Measurements from ENCODE around the gene STK24. TPM values are rescaled to one million over a fixed set of nuclear protein-coding genes. Genes with fewer than 3 reads are reported as not detected.

The STK24 gene
- total and polyA plus RNA-seq, 2 of the 8 experiments (the other 6 are each of a cell fraction or from before 2014, with no cell fraction given) = 62.8 to 143 TPM

GRCh38 chr13:98496479-98496791 lies 80.5 kb downstream of the STK24 start:
- no peak overlapping the region for H4K8ac ChIP-seq (ENCODE audit: extremely low read depth, insufficient read depth, low read length)
- peaks cover 0 to 83% of the 10 kb centered on the region in 2 experiments; a peak in 3 of 4 replicates for H3K79me2 ChIP-seq (ENCODE audit: control insufficient read depth in 1 of 2, insufficient read depth in 2 of 2, low read length in 2 of 2)
- no peak overlapping the region for H3K9ac ChIP-seq (replicated peaks in 1 of 4; ENCODE audit: extremely low read depth in 1 of 4, low read depth in 3 of 4, low read length in 3 of 4)

More at GRCh38 chr13:98496479-98496791, 80.5 kb downstream of the STK24 start:
- H3K4me3 ChIP-seq (ENCODE audit: extremely low read depth in 1 of 4, insufficient read depth in 2 of 4, low read depth in 3 of 4, low read length in 4 of 4) = no peak overlapping the region
- no peaks in the 10 kb centered on the region for H3K23me2 ChIP-seq (ENCODE audit: low read depth, low read length)
- POLR2A ChIA-PET (ENCODE audit: partially characterized antibody) = interaction anchor here (1.4 kb wide), 1 partner anchor 12 kb away, joined by 4 read pairs; no protein-coding TSS in a partner anchor
- H2BK15ac ChIP-seq (ENCODE audit: low read length) = no peak overlapping the region
- no peak overlapping the region for H3K14ac ChIP-seq (ENCODE audit: insufficient read length)
- H2BK120ac ChIP-seq (replicated peaks; ENCODE audit: low read depth, low read length) = no peak overlapping the region
- no peak overlapping the region for H2BK12ac ChIP-seq (ENCODE audit: low read depth, low read length)
- peaks cover 25% of the 10 kb centered on the region for H3K79me1 ChIP-seq (ENCODE audit: low read depth, low read length)
- no peak for TF ChIP-seq POLR2AphosphoS5 (IDR thresholded peaks at IDR 0.05; ENCODE audit: low read depth, low read length)
- TF ChIP-seq TCF12 (IDR thresholded peaks at IDR 0.05; ENCODE audit: low read depth, low read length) = no peak
- TF ChIP-seq, protein P1, sequence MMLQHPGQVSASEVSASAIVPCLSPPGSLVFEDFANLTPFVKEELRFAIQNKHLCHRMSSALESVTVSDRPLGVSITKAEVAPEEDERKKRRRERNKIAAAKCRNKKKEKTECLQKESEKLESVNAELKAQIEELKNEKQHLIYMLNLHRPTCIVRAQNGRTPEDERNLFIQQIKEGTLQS (IDR thresholded peaks at IDR 0.05; ENCODE audit: insufficient read depth, low read depth, low read length) = no peak
- TF ChIP-seq RFX5 (IDR thresholded peaks at IDR 0.05; ENCODE audit: borderline replicate concordance, low read depth, low read length) = no peak
- no peak for TF ChIP-seq SAP30 (IDR thresholded peaks at IDR 0.05; ENCODE audit: insufficient read depth, insufficient replicate concordance, low read length)
- no peak for TF ChIP-seq CHD1 (IDR thresholded peaks at IDR 0.05; ENCODE audit: low read depth, low read length)
- TF ChIP-seq, protein P2, sequence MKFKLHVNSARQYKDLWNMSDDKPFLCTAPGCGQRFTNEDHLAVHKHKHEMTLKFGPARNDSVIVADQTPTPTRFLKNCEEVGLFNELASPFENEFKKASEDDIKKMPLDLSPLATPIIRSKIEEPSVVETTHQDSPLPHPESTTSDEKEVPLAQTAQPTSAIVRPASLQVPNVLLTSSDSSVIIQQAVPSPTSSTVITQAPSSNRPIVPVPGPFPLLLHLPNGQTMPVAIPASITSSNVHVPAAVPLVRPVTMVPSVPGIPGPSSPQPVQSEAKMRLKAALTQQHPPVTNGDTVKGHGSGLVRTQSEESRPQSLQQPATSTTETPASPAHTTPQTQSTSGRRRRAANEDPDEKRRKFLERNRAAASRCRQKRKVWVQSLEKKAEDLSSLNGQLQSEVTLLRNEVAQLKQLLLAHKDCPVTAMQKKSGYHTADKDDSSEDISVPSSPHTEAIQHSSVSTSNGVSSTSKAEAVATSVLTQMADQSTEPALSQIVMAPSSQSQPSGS (IDR thresholded peaks at IDR 0.05; ENCODE audit: low read length) = no peak
- TF ChIP-seq JUND (IDR thresholded peaks at IDR 0.05; ENCODE audit: low read length) = no peak
- no peak for TF ChIP-seq CBX8 (IDR thresholded peaks at IDR 0.05; ENCODE audit: borderline replicate concordance, low read depth, low read length)
- TF ChIP-seq RNF2 (IDR thresholded peaks at IDR 0.05; ENCODE audit: borderline replicate concordance, low read depth, low read length, missing control alignments, poor library complexity, severe bottlenecking) = no peak
- TF ChIP-seq EP300 (IDR thresholded peaks at IDR 0.05; ENCODE audit: borderline replicate concordance in 1 of 2, low read depth in 2 of 2, low read length in 2 of 2) = no peak
- no peak overlapping the region for H3K23ac ChIP-seq (ENCODE audit: insufficient read length)
- FAIRE-seq (no peak), DNase-seq (ENCODE audit: low read depth in 1 of 2, low spot score in 2 of 2) (no peak)
- peaks cover 0 to 7% (median 2%) of the 10 kb centered on the region in 4 experiments; a peak in 1 of 8 replicates for H3K36me3 ChIP-seq (ENCODE audit: control insufficient read depth in 2 of 4, insufficient read depth in 4 of 4, low read length in 3 of 4)
- peaks cover 4 to 16% (median 12%) of the 10 kb centered on the region in 4 experiments for H3K4me1 ChIP-seq (replicated peaks in 1 of 4; ENCODE audit: control insufficient read depth in 3 of 4, insufficient read depth in 4 of 4, low read length in 3 of 4)
- H3K9me3 ChIP-seq (ENCODE audit: insufficient read depth in 2 of 2, low read depth in 1 of 2, low read length in 1 of 2) = 0 out of 4 replicates have a peak, but pooled peaks cover 0 to 2% of the 10 kb centered on the region in 2 experiments
- no peak overlapping the region for H3K18ac ChIP-seq (ENCODE audit: extremely low read depth, low read length)
- H2AFZ ChIP-seq (ENCODE audit: low read length) = no peak overlapping the region
- 81% methylated on average over 3 of the region's 3 CpGs; no CpG with 5 or more reads in 1 of the 2 experiments for WGBS, 2 experiments (ENCODE audit: extremely low coverage in 1 of 2, insufficient coverage in 1 of 2, insufficient read length in 1 of 2, insufficient replicate concordance in 2 of 2, low coverage in 1 of 2, low lambda C conversion rate in 2 of 2, missing lambda C conversion rate in 1 of 2)
- no peak overlapping the region for H4K91ac ChIP-seq (replicated peaks; ENCODE audit: insufficient read length, low read length)
- H3K4ac ChIP-seq (replicated peaks; ENCODE audit: insufficient read length, low read depth, low read length) = no peak overlapping the region
- no peak overlapping the region for H2BK5ac ChIP-seq (ENCODE audit: low read depth, low read length)
- CTCF ChIA-PET (ENCODE audit: partially characterized antibody) = interaction anchor here (0.8 to 1.9 kb wide), 5 partner anchors 11 to 158 kb away, joined by 3 to 5 read pairs (median 3); no protein-coding TSS in a partner anchor
- H3K27ac ChIP-seq (ENCODE audit: low read depth, low read length) = no peak overlapping the region
- H4K20me1 ChIP-seq (replicated peaks in 1 of 2; ENCODE audit: control insufficient read depth in 1 of 2, insufficient read depth in 2 of 2, low read length in 2 of 2) = peaks cover 4 to 15% of the 10 kb centered on the region in 2 experiments
- no peak overlapping the region for H2BK20ac ChIP-seq (ENCODE audit: low read length)
- no peaks in the 10 kb centered on the region for H3K27me3 ChIP-seq (replicated peaks in 1 of 4; ENCODE audit: control insufficient read depth in 3 of 4, extremely low read depth in 1 of 4, insufficient read depth in 3 of 4, low read length in 3 of 4)
- no peak overlapping the region for H4K5ac ChIP-seq (ENCODE audit: insufficient read length, low read depth, low read length)
- no peak overlapping the region for H3K56ac ChIP-seq (replicated peaks; ENCODE audit: insufficient read length, low read depth, low read length)
- H3K4me2 ChIP-seq (ENCODE audit: insufficient read depth in 1 of 2, low read depth in 2 of 2, low read length in 2 of 2) = no peak overlapping the region
- no peak overlapping the region for H2AK5ac ChIP-seq (ENCODE audit: low read depth, low read length)
